HepG2 (cell line): ENCODE data around the gene NUPR2. TPM values are rescaled to one million over a fixed set of nuclear protein-coding genes. Genes with fewer than 3 reads are reported as not detected.

Experiments used
- BRD4 ChIP-seq: sonication (generic); formaldehyde crosslinking; IDR thresholded peaks from 2 replicates; pipeline ENCODE4 v1.4.0; 2020; ENCODE audit warnings: missing genetic modification reagents
- CENPBD1 ChIP-seq: sonication (generic); formaldehyde crosslinking; IDR thresholded peaks from 2 replicates; pipeline ENCODE4 v1.8.0; 2022; ENCODE audit warnings: missing genetic modification reagents, low read depth, mild to moderate bottlenecking, borderline replicate concordance
- FLYWCH1 ChIP-seq: sonication (generic); formaldehyde crosslinking; IDR thresholded peaks from 2 replicates; pipeline ENCODE4 v1.8.1; 2023; ENCODE audit warnings: mild to moderate bottlenecking, missing genetic modification reagents
- HMGA1 ChIP-seq: sonication (generic); formaldehyde crosslinking; conservative IDR thresholded peaks from 2 replicates; pipeline ENCODE4 v1.4.0; 2020; ENCODE audit warnings: missing genetic modification reagents
- HNF4A ChIP-seq: sonication (generic); formaldehyde crosslinking; IDR thresholded peaks from 2 replicates; pipeline ENCODE4 v1.4.0; 2020; ENCODE audit warnings: missing genetic modification reagents
- JARID2 ChIP-seq: sonication (generic); formaldehyde crosslinking; IDR thresholded peaks from 2 replicates; pipeline ENCODE4 v1.8.1; 2023; ENCODE audit warnings: missing genetic modification reagents, inconsistent platforms; ENCODE audit not compliant: insufficient replicate concordance
- MEIS2 ChIP-seq: sonication (generic); formaldehyde crosslinking; IDR thresholded peaks from 2 replicates; pipeline ENCODE4 v1.9.0; 2021; ENCODE audit warnings: mild to moderate bottlenecking, missing genetic modification reagents
- PAWR ChIP-seq: sonication (generic); formaldehyde crosslinking; IDR thresholded peaks from 2 replicates; pipeline ENCODE4 v1.4.0; 2020; ENCODE audit warnings: missing genetic modification reagents, mild to moderate bottlenecking, borderline replicate concordance
- RFX3 ChIP-seq: IDR thresholded peaks from 2 replicates; pipeline ENCODE4 v1.6.1; 2016; ENCODE audit warnings: missing biosample characterization, missing genetic modification reagents
- TERF1 ChIP-seq: sonication (generic); formaldehyde crosslinking; IDR thresholded peaks from 2 replicates; pipeline ENCODE4 v1.8.0; 2022; ENCODE audit warnings: mild to moderate bottlenecking, missing genetic modification reagents, moderate library complexity
- XBP1 ChIP-seq: sonication (generic); formaldehyde crosslinking; IDR thresholded peaks from 2 replicates; pipeline ENCODE4 v1.5.0; 2020; ENCODE audit warnings: missing genetic modification reagents
- ZNF281 ChIP-seq: sonication (generic); formaldehyde crosslinking; IDR thresholded peaks from 2 replicates; pipeline ENCODE4 v1.4.0; 2020; ENCODE audit warnings: missing genetic modification reagents, borderline replicate concordance
- ZNF34 ChIP-seq: sonication (generic); formaldehyde crosslinking; IDR thresholded peaks from 2 replicates; pipeline ENCODE4 v1.4.0; 2020; ENCODE audit warnings: mild to moderate bottlenecking, missing genetic modification reagents, borderline replicate concordance
- ZNF639 ChIP-seq: conservative IDR thresholded peaks from 2 replicates; pipeline ENCODE4 v1.6.1; 2018; ENCODE audit warnings: missing genetic modification reagents
- polyA plus RNA-seq, 8 experiments: library from polyadenylated mRNA; depleted of rRNA in 3 of 8; stranded (reverse) in 7 of 8; unstranded in 1 of 8; fragments of >200 nt; fragmentation: Illumina TruSeq in 4 of 8; extraction: Trizol in 4 of 8; gene quantifications; 2 replicates each; pipeline versions ENCODE4 v1.2.1 to v1.2.3, GENCODE V29; 2011 to 2016; ENCODE audit warnings: low read depth in 4 of 8, missing spikeins in 1 of 8, mixed read lengths in 1 of 8; ENCODE audit not compliant: insufficient read depth in 1 of 8
- total RNA-seq, 5 experiments: library from RNA; depleted of rRNA; stranded (reverse); fragments of >200 nt; fragmentation: Illumina TruSeq; extraction: Trizol; gene quantifications; 2 replicates each; pipeline ENCODE4 v1.2.3, GENCODE V29; 2016; ENCODE audit warnings: low read depth in 1 of 5
- TF ChIP-seq, protein P1 (sequence below): sonication (generic); formaldehyde crosslinking; conservative IDR thresholded peaks from 2 replicates; pipeline ENCODE4 v1.4.0; 2020; ENCODE audit warnings: mild to moderate bottlenecking, missing genetic modification reagents, moderate library complexity
- TF ChIP-seq, protein P2 (sequence below): sonication (generic); formaldehyde crosslinking; IDR thresholded peaks from 2 replicates; pipeline ENCODE4 v1.4.0; 2020; ENCODE audit warnings: mild to moderate bottlenecking, missing genetic modification reagents, borderline replicate concordance

The NUPR2 gene
- total and polyA plus RNA-seq, 2 of the 13 experiments (the other 11 are each of a cell fraction or from before 2014, with no cell fraction given) = not detected

GRCh38 chr7:56106108-56107073 is 9.8 kb downstream of the NUPR2 start, which contains the start of gene CHCHD2 (continued):
- TF ChIP-seq ZNF281 (CRISPR knock-in tag) (0 out of 2 replicates have a peak, but pooled peaks have one; percentile 20), BRD4 (CRISPR knock-in tag) (peak; percentile 82; the same call in 1 of the 2 replicates), FLYWCH1 (CRISPR knock-in tag) (0 out of 2 replicates have a peak, but pooled peaks have one; percentile 48), HMGA1 (CRISPR knock-in tag) (no peak), MEIS2 (CRISPR knock-in tag) (peak; percentile 63; the same call in 1 of the 2 replicates), PAWR (CRISPR knock-in tag) (no peak), CENPBD1 (CRISPR knock-in tag) (no peak), JARID2 (CRISPR knock-in tag) (no peak), ZNF34 (CRISPR knock-in tag) (no peak), TERF1 (no peak), XBP1 (CRISPR knock-in tag) (no peak), HNF4A (CRISPR knock-in tag) (peak; percentile 64; the same call in 1 of the 2 replicates), RFX3 (no peak), ZNF639 (CRISPR knock-in tag) (peak; percentile 72)
- TF ChIP-seq, protein P1, sequence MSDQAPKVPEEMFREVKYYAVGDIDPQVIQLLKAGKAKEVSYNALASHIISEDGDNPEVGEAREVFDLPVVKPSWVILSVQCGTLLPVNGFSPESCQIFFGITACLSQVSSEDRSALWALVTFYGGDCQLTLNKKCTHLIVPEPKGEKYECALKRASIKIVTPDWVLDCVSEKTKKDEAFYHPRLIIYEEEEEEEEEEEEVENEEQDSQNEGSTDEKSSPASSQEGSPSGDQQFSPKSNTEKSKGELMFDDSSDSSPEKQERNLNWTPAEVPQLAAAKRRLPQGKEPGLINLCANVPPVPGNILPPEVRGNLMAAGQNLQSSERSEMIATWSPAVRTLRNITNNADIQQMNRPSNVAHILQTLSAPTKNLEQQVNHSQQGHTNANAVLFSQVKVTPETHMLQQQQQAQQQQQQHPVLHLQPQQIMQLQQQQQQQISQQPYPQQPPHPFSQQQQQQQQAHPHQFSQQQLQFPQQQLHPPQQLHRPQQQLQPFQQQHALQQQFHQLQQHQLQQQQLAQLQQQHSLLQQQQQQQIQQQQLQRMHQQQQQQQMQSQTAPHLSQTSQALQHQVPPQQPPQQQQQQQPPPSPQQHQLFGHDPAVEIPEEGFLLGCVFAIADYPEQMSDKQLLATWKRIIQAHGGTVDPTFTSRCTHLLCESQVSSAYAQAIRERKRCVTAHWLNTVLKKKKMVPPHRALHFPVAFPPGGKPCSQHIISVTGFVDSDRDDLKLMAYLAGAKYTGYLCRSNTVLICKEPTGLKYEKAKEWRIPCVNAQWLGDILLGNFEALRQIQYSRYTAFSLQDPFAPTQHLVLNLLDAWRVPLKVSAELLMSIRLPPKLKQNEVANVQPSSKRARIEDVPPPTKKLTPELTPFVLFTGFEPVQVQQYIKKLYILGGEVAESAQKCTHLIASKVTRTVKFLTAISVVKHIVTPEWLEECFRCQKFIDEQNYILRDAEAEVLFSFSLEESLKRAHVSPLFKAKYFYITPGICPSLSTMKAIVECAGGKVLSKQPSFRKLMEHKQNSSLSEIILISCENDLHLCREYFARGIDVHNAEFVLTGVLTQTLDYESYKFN (CRISPR knock-in tag) = peak; percentile 30; the same call in 1 of the 2 replicates
- TF ChIP-seq, protein P2, sequence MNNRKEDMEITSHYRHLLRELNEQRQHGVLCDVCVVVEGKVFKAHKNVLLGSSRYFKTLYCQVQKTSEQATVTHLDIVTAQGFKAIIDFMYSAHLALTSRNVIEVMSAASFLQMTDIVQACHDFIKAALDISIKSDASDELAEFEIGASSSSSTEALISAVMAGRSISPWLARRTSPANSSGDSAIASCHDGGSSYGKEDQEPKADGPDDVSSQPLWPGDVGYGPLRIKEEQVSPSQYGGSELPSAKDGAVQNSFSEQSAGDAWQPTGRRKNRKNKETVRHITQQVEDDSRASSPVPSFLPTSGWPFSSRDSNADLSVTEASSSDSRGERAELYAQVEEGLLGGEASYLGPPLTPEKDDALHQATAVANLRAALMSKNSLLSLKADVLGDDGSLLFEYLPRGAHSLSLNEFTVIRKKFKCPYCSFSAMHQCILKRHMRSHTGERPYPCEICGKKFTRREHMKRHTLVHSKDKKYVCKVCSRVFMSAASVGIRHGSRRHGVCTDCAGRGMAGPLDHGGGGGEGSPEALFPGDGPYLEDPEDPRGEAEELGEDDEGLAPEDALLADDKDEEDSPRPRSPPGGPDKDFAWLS = no peak
